ENCODE data around the gene GSX1.
A peak's percentile ranks its signal among the peaks of the same experiment; 100 is the strongest.

GSX1 gene

DNA sequence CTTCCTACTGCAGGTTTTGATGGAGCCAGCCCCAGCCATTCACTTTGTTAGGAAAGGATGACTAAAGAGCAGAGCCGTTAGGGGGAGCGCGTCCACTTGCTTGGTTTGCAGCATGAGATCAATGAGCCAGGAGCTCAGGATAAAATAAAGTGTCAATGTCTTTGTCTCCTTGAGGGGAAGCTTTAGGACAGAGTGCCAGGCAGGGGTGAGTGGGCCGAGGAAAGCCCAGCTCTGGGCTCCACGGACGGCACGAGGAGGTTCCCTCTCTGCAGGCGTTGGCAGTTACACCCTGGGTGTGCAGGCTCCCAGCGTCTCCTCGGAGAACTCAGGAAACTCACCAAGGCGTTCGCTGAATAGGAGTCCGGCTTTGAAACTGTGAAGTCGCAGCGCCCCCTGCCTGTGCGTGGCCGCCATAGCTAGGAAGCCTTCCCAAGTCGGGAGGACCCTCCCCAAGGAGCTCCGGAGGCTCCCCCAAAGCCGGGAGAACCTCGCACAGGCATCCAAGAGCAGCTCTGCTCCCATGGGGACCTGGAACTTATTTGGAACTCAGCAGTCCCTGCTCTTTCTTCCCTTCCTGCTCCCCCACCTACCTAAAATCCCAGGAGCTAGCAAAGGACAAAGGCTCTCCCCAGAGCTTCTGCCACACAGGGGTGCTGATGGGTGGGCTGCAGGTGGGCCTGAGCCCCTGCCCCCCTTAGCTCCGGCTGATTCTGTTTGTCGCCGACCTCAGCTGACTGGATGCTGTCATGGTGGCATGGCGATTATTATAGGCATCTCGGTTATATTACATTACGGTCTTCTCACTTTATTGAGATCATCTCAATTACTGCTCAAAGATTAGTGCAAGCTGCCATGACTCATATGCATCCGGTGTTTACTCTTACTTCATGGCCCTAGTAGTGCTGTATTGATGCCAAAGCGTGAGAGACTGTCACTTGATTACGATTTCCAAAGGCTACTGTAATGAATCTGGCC is 34.4 kb downstream of the GSX1 start (continued):
- TF ChIP-seq, protein P1, sequence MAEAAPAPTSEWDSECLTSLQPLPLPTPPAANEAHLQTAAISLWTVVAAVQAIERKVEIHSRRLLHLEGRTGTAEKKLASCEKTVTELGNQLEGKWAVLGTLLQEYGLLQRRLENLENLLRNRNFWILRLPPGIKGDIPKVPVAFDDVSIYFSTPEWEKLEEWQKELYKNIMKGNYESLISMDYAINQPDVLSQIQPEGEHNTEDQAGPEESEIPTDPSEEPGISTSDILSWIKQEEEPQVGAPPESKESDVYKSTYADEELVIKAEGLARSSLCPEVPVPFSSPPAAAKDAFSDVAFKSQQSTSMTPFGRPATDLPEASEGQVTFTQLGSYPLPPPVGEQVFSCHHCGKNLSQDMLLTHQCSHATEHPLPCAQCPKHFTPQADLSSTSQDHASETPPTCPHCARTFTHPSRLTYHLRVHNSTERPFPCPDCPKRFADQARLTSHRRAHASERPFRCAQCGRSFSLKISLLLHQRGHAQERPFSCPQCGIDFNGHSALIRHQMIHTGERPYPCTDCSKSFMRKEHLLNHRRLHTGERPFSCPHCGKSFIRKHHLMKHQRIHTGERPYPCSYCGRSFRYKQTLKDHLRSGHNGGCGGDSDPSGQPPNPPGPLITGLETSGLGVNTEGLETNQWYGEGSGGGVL (tag by site-specific recombination; IDR thresholded peaks at IDR 0.05) = no peak
- TF ChIP-seq ZBTB8A (tag by site-specific recombination; IDR thresholded peaks at IDR 0.05) (no peak), ZNF214 (tag by site-specific recombination; IDR thresholded peaks at IDR 0.05; ENCODE audit: borderline replicate concordance) (no peak), ZFHX2 (tag by site-specific recombination; conservative IDR thresholded peaks at IDR 0.05) (no peak), ZNF670 (tag by site-specific recombination; IDR thresholded peaks at IDR 0.05; ENCODE audit: low read depth) (no peak), ZNF16 (tag by site-specific recombination; IDR thresholded peaks at IDR 0.05; ENCODE audit: low read depth) (no peak), ZNF600 (tag by site-specific recombination; IDR thresholded peaks at IDR 0.05) (peak; percentile 40; the same call in 1 of the 2 replicates), PATZ1 (tag by site-specific recombination; IDR thresholded peaks at IDR 0.05) (peak; percentile 68), ZNF202 (tag by site-specific recombination; IDR thresholded peaks at IDR 0.05; ENCODE audit: borderline replicate concordance) (no peak), ZSCAN16 (tag by site-specific recombination; IDR thresholded peaks at IDR 0.05) (no peak), ZFP69B (tag by site-specific recombination; IDR thresholded peaks at IDR 0.05) (peak; percentile 79), ZNF513 (tag by site-specific recombination; IDR thresholded peaks at IDR 0.05) (no peak), ZNF174 (tag by site-specific recombination; IDR thresholded peaks at IDR 0.05) (no peak), HOXD13 (CRISPR knock-in tag; IDR thresholded peaks at IDR 0.05; ENCODE audit: borderline replicate concordance) (no peak), PRDM6 (tag by site-specific recombination; IDR thresholded peaks at IDR 0.05) (no peak), ZNF416 (tag by site-specific recombination; IDR thresholded peaks at IDR 0.05) (no peak), ZNF792 (tag by site-specific recombination; IDR thresholded peaks at IDR 0.05) (no peak)
- TF ChIP-seq, protein P2, sequence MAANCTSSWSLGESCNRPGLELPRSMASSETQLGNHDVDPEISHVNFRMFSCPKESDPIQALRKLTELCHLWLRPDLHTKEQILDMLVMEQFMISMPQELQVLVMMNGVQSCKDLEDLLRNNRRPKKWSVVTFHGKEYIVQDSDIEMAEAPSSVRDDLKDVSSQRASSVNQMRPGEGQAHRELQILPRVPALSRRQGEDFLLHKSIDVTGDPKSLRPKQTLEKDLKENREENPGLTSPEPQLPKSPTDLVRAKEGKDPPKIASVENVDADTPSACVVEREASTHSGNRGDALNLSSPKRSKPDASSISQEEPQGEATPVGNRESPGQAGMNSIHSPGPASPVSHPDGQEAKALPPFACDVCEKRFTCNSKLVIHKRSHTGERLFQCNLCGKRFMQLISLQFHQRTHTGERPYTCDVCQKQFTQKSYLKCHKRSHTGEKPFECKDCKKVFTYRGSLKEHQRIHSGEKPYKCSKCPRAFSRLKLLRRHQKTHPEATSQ (tag by site-specific recombination; IDR thresholded peaks at IDR 0.05) = no peak
- TF ChIP-seq, protein P3, sequence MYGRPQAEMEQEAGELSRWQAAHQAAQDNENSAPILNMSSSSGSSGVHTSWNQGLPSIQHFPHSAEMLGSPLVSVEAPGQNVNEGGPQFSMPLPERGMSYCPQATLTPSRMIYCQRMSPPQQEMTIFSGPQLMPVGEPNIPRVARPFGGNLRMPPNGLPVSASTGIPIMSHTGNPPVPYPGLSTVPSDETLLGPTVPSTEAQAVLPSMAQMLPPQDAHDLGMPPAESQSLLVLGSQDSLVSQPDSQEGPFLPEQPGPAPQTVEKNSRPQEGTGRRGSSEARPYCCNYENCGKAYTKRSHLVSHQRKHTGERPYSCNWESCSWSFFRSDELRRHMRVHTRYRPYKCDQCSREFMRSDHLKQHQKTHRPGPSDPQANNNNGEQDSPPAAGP (tag by site-specific recombination; IDR thresholded peaks at IDR 0.05) = peak; percentile 54; the same call in 1 of the 2 replicates
- TF ChIP-seq, protein P4, sequence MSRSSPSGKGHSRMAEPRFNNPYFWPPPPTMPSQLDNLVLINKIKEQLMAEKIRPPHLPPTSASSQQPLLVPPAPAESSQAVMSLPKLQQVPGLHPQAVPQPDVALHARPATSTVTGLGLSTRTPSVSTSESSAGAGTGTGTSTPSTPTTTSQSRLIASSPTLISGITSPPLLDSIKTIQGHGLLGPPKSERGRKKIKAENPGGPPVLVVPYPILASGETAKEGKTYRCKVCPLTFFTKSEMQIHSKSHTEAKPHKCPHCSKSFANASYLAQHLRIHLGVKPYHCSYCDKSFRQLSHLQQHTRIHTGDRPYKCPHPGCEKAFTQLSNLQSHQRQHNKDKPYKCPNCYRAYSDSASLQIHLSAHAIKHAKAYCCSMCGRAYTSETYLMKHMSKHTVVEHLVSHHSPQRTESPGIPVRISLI (tag by site-specific recombination; IDR thresholded peaks at IDR 0.05) = no peak
- TF ChIP-seq, protein P5, sequence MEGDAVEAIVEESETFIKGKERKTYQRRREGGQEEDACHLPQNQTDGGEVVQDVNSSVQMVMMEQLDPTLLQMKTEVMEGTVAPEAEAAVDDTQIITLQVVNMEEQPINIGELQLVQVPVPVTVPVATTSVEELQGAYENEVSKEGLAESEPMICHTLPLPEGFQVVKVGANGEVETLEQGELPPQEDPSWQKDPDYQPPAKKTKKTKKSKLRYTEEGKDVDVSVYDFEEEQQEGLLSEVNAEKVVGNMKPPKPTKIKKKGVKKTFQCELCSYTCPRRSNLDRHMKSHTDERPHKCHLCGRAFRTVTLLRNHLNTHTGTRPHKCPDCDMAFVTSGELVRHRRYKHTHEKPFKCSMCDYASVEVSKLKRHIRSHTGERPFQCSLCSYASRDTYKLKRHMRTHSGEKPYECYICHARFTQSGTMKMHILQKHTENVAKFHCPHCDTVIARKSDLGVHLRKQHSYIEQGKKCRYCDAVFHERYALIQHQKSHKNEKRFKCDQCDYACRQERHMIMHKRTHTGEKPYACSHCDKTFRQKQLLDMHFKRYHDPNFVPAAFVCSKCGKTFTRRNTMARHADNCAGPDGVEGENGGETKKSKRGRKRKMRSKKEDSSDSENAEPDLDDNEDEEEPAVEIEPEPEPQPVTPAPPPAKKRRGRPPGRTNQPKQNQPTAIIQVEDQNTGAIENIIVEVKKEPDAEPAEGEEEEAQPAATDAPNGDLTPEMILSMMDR (tag by site-specific recombination; IDR thresholded peaks at IDR 0.05) = no peak; the same call in 1 of the 2 replicates
- TF ChIP-seq, protein P6, sequence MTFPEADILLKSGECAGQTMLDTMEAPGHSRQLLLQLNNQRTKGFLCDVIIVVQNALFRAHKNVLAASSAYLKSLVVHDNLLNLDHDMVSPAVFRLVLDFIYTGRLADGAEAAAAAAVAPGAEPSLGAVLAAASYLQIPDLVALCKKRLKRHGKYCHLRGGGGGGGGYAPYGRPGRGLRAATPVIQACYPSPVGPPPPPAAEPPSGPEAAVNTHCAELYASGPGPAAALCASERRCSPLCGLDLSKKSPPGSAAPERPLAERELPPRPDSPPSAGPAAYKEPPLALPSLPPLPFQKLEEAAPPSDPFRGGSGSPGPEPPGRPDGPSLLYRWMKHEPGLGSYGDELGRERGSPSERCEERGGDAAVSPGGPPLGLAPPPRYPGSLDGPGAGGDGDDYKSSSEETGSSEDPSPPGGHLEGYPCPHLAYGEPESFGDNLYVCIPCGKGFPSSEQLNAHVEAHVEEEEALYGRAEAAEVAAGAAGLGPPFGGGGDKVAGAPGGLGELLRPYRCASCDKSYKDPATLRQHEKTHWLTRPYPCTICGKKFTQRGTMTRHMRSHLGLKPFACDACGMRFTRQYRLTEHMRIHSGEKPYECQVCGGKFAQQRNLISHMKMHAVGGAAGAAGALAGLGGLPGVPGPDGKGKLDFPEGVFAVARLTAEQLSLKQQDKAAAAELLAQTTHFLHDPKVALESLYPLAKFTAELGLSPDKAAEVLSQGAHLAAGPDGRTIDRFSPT (tag by site-specific recombination; IDR thresholded peaks at IDR 0.05) = peak; percentile 71; the same call in 1 of the 2 replicates
